ENCODE data around the gene HYKK.
"Not testable (repeated sequence)": the region's sequence is repeated elsewhere in the genome, so short reads cannot be mapped to it uniquely, and the experiment has no call there.

Gene HYKK, protein sequence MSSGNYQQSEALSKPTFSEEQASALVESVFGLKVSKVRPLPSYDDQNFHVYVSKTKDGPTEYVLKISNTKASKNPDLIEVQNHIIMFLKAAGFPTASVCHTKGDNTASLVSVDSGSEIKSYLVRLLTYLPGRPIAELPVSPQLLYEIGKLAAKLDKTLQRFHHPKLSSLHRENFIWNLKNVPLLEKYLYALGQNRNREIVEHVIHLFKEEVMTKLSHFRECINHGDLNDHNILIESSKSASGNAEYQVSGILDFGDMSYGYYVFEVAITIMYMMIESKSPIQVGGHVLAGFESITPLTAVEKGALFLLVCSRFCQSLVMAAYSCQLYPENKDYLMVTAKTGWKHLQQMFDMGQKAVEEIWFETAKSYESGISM

DNA sequence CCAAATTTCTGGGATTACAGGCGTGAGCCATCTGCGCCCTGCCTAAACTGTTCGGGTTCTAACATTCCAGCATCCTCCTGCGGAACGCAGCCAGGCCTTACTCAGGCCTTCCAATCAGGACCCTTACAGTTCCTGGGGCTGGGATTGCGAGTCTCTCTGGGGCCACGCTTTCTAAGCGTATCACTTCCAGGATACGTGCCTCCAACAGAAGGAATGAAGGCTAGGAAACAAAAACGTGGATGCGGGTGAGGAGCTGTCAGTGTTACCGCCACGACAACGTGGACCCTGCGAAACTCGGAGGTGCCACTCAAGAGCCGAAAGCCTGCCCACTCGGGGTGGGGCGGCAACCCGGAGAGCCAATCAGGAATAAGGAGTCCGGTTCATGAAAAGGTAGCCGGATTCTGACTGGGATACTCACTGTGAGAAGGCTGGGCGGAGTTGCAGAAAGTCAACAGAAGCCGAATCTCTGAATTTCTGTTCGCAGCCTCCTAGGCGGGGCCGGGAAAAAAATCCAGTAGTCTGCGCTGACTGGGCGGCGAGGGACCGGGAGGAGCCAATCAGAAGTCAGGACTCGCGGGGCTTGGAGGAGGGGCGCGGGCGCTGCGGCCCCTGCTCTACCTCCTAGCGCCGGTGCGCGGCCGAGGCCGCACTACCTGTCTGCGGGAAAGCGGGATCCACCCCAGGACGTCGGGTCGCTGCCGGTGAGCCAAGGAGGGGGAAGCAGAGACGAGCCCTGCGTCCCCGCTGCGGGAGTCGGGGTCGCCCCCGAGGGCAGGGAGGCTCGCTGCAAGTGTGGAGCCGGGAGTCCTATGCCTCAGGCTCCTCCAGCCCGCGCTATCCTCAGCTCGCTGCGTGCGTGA is at the start of gene HYKK:
Gene HYKK (plus strand): TSS at position 607 of the 860 bp plus-strand sequence. CDS start 5,512 bp downstream, outside the sequence.
- peak; percentile 98 to 99 for DNase-seq

DNA sequence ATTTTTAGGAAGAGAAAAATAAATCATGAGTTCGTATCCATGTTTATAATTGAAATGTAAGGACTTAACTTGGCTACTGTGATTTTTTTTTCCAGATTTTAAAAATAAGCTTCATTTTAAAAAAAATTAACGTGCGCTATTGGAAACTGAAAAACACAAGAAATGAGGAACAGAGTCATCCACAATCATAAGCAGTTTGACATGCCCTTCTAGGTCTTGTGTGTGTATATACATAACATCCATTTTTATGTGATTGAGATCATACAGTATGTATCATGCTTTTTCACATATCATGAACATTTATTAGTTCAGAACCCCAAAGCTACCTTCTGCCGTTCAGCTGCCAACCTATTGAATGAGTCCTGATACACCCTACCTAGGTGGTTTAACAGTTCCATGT is 46.6 kb upstream of the HYKK start:
- DNase-seq, result no peak

DNA sequence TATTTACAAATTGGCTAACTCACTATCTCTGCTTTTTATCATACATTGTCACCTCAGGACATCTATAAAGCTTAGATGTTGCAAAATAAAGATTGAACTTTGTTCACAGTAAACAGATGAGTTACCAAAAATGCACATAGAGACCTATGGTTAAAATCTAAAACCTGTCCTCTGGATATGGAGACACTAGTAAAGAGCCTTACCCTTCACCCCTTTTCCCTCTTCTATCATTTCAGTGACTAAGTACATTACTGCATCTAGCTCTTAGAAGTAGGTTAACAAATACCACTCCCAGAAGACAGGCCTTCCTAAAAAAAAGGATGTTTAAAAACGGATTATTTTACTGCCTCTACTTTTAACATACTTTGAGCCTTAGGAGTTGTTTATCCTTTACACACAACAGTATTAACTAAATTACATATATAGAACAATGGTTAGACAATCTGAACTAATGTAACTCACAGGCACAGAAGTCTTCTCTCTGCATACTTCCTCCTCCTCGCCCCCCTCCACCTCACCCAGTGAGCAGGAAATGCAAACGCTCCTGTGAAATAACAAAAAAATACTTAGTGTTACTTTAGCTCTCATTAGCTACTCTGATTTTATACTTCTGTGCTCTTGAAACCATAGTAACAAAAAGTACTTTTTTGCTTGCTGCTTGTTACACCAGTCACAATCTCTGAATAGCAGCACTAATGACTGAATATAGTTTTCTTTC is 46.0 kb upstream of the HYKK start:
- DNase-seq, result peak in 1 of 2 experiments; percentile 3

DNA sequence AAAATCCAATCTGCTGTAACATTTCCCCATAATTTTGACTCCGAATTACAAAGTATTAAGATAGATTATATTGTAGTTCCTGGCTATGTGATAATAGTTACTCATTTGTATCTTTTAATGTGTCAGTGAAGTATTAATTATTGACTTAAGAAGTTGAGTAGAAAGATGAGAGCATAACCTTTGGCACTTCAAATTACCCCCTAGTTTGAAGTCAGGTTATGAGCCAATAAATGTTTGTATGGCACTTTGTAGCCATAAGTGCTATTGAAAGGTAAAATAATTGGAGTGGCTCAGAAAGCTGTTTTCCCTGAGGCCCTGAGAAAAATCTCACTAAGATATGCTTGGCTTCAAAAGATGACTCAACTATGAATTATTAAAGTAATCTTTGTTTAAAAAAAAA is 38.3 kb upstream of the HYKK start:
- no peak for DNase-seq

- DNase-seq, result no peak
These were observed 30.1 kb upstream of the HYKK start for GRCh38 chr15:78477295-78477694.

DNA sequence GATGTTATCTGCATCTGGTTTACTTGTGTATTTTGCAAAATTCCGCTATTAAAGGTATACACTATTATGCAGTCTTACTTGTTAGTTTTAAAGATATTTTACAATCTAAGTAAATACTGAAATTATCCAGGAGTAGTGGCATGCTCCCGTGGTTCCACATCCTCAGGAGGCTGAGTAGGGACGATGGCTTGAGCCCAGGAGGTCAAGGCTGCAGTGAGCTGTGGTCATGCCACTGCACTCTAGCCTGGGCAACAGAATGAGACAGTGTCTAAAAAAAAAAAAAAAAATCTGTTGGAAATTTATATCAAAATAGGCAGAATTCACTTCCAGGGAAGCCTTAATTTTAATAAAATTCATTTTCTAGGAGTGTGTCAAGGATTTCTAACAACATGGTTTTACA is 27.7 kb upstream of the HYKK start:
- DNase-seq, result no peak

DNA sequence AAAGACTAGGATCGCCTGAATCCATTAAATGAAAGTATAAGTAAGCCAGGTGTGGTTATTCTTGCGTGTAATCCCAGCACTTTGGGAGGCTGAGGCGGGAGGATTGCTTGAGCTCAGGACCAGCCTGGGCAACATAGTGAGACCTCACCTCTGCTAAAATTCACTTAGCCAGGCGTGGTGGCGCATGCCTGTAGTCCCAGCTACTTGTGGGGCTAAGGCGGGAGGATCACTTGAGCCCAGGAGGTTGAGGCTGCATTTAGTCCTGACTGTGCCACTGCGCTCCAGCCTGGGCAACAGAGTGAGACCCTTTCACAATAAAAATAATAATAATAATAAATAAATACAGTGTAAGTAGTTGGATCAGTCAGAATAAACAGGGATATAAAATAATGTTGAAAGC is 25.5 kb upstream of the HYKK start:
- no peak for DNase-seq

- DNase-seq, result no peak
These were observed 14.5 kb upstream of the HYKK start for GRCh38 chr15:78492872-78493271.

DNA sequence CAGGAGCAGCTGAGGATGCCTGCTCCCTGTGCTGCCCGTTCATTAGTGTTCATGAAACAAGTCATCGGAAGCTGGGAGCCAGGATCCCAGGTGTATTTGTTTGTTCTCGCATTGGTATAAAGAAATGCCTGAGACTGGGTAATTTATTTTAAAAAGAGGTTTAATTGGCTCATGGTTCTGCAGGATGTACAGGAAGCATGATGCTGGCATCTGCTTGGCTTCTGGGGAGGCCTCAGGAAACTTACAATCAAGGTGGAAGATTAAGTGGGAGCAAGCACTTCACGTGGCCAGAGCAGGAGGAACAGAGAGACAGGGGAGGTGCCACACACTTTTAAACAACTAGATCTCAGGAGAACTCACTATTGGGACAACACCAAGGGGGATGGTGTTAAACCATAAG is 5.5 kb upstream of the HYKK start:
- no peak for DNase-seq

- DNase-seq, result no peak
These were observed 4.7 kb upstream of the HYKK start for GRCh38 chr15:78502641-78503040.

DNA sequence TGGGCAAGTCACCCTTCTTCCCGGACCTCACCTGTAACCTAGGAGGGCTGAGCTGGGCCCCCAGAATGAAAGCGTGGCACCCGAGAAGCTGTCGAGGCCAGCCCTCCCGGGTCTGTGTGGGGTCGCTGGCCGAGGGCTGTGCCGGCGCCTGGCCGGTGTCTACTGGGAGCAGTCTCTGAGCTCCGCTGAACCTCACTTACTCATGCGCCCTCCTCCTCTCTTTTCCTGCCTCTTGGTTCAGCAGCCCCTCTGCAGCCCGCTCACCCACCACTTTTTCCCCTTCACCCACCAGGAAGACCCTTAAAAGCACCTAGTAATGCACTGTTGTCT is 419 bp downstream of the HYKK start:
- peak in 1 of 2 experiments; percentile 23 for DNase-seq

DNA sequence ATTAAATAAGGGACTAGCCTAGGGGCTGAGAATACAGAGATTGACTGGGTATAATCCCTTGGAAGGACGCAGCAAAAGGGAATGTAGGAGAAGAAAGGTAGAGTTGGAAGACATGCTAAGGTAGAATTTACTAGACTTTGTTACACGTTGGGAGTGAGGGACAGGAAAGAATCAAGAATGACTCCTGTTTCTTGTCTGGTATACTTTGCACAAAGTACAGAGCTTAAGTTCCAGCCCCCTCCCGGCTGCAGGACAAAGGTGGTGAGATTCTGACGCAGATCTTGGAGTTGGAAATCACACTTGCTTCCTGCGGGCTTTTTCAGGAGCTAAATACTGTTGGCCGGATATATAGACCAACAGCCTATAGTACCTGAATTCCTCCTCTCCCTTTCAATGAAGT is 895 bp downstream of the HYKK start:
- no peak for DNase-seq

DNA sequence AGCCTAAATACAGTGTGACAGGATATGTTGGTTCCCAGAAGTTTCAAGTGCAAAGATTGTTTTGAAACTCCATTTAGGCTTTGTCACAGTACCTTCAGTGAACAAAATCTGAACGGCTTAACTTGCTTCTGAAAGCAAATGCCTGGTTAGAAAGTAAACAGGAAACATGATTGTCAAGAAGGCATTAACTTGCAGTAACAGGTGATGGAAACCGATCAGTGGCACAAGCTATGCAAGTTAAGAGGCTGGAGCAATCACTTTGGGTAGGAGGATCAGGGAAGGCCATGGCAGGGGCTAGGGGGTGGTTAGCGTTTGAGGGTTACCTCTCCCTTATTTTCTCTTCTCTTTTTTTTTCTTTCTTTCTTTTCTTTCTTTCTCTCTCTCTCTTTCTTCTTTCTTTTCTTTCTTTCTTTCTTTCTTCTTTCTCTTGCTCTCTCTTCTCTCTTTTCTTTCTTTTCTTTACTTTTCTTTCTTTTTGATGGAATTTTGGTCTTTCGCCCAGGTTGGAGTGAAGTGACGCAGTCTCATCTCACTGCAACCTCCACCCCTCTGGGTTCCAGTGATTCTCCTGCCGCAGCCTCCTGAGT is 2.4 kb downstream of the HYKK start:
- DNase-seq, result peak in 1 of 2 experiments; percentile 2

DNA sequence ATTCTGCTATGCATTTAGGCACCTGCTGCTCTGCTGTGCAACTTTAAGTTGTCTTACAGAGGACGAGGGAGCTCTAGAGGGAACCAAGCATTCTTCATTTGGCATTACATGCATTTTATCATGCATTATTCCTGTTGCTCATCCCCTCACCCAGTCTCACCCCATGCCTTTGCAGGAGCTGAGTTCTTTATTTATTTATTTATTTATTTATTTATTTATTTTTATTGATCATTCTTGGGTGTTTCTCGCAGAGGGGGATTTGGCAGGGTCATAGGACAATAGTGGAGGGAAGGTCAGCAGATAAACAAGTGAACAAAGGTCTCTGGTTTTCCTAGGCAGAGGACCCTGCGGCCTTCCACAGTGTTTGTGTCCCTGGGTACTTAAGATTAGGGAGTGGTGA is 12.7 kb downstream of the HYKK start:
- DNase-seq, result not testable (repeated sequence)

- no peak for DNase-seq
These were observed 16.9 kb downstream of the HYKK start for GRCh38 chr15:78524230-78524629.

- DNase-seq, result no peak
These were observed 19.9 kb downstream of the HYKK start for GRCh38 chr15:78527325-78527724.

DNA sequence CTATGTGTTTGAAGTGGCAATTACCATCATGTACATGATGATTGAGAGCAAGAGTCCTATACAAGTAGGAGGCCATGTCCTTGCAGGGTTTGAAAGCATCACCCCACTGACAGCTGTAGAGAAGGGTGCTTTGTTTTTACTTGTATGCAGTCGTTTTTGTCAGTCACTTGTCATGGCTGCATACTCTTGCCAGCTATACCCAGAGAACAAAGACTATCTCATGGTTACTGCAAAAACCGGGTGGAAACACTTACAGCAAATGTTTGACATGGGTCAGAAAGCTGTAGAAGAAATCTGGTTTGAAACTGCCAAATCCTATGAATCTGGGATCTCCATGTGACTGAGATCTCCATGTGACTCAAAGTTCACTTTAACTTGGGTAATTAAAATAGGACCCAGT is 26.0 kb downstream of the HYKK start:
- no peak for DNase-seq

- no peak for DNase-seq
These were observed 28.8 kb downstream of the HYKK start for GRCh38 chr15:78536134-78536533.

DNA sequence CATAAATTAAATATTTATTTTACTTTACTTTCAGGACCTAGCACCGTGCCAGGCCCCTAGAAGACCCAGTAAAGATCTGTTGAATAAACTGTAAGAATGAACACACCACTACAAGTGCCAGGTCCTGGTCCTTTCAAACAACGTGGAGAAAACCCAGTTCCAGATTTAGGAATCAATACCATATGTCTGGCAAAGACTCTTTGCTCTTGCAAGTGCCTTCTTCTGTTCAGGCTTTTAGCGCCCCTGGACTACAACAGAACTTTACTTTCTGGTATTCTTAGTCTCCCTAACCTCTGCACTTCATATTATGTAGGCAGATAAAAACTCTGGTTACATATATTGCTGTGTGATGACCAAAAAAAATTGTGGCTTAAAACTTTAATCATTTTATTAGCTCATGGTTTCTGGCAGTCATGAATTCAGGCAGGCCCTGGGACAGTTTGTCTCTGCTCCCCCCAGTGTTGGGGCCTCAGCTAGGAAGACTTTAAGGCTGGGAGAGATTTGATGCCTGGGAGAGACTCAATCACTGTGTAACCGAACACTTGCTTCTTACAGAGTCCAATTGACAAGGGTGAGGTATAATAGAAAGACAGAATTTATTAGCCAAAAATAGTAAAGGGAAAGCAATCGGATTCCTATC is 30.0 kb downstream of the HYKK start:
- DNase-seq, result no peak

- no peak for DNase-seq
These were observed 31.0 kb downstream of the HYKK start for GRCh38 chr15:78538358-78538757.

GRCh38 chr15:78539464-78540140 is 32.2 kb downstream of the HYKK start:
- DNase-seq, result not testable (repeated sequence)

Data from NCI-H2081 (cell line).